Measurements from ENCODE around the gene POLN.
"Not testable (repeated sequence)": the region's sequence is repeated elsewhere in the genome, so short reads cannot be mapped to it uniquely, and the experiment has no call there.

The POLN gene

DNA sequence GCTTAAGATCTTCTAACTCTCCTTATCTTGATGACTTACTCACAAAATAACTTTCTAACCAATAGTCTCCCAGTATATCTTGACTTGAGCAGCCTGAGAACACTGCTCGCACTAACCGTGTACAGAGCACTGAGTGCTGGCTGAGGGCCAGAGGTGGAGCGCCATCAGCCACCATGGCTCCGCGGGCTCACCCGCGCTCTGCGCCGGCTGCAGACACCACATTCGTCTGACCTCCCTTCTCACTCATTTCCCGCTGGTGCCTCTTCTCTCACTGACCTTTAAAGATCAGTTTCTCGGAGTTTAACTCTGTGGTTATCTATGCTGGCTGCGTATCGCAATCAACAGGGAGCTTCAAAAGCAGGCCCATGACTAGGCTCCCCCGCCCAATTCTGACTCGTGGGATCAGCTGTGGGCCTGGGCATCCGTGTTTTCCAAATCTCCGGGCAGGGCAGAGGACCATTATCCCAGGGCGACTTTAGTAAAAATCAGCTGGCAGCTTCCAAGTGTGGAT, 78.6 kb downstream of the POLN start:
- no peak for DNase-seq (ENCODE audit: low read depth)

DNA sequence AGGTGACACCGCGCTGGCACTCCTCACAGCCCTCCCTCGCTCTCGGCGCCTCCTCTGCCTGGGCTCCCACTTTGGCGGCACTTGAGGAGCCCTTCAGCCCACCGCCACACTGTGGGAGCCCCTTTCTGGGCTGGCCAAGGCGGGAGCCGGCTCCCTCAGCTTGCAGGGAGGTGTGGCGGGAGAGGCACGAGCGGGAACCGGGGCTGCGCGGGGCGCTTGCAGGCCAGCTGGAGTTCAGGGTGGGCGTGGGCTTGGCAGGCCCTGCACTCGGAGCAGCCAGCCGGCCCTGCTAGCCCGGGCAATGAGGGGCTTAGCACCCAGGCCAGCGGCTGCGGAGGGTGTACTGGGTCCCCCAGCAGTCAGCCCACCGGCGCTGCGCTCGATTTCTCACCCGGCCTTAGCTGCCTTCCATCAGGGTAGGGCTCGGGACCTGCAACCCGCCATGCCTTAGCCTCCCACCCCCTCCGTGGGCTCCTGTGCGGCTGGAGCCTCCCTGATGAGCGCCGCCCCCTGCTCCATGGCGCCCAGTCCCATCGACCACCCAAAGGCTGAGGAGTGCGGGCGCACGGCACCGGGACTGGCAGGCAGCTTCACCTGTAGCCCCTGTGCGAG, 80.7 kb downstream of the POLN start:
- DNase-seq (ENCODE audit: low read depth), result not testable (repeated sequence)

DNA sequence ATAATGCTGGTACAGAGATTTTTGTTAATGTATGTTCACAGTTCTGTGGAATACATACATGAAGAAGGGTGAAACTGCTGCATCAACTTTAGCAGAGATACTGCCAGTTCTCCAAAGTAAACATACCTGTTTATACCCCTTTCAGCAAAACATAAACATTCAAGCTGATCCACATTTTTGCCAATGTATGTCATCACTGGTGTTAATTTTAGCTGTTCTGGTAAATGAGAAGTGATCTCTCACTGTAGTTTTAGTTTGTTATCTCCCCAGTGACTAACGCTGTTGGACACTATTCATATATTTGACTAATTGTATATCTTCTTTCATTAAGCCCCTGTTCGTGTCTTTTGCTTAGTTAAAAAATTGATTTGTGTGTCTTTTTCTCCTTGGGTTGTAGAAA, 82.0 kb downstream of the POLN start:
- DNase-seq (ENCODE audit: low read depth), result no peak

DNA sequence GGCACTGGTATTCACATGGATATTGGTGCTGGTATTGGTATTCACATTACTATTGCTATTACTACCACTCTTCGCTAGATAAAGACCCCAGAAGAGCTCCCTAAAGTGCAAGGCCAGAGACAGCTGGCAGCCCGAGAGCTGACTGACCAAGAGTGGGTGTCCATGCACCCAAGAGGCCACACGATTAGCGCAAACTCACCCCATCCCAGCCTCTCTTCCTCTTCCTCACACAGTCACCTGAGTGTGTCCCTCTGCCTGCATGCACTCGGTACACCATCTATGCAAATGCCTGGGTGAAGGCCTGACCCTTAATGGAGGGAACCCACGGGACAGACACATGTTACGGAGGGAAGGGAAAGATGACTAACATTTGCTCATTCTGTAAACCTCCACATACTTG, 86.7 kb downstream of the POLN start:
- no peak for DNase-seq (ENCODE audit: low read depth)

DNA sequence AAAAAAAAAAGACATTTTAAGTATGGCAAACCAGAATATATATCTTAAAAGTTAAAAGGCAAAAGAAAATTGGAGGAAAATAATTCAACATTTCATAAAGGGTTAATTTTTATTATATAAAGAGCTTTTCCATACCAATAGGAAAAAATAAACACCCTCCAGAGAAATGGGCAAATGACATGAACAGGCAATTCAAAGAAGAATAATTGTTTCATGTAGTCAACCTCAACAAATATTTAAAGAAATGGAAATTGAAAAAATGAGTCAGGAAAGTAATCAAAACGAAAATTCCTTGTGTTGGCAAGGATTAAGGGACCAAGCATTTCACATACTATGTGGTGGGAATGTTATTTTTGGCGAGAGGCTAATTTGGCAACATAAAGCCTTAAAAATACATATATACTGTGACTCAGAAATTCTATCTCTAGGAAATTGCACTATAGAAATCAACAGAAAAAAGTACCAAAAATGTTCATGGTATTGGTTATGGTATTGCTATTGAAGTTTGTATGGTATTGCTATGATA, 87.6 kb downstream of the POLN start:
- DNase-seq (ENCODE audit: low read depth), result no peak

DNA sequence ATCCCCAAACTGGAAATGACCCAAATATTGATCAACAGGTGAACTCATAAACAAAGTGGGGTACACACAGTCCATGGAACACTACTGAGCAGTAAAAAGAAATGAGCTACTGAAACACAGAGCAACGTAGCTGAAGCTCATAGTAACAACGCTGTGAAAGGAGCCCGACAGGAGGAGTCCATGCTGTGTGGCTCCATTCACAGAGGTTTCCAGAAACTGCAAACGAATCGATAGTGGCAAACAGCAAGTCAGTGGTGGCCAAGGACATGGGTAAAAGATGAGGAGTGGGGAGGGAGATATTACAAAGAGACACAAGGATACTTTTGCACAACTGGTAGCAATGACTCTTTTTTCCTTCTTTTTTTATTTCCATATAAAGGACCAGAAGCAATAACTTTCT, 90.4 kb downstream of the POLN start:
- no peak for DNase-seq (ENCODE audit: low read depth)

DNA sequence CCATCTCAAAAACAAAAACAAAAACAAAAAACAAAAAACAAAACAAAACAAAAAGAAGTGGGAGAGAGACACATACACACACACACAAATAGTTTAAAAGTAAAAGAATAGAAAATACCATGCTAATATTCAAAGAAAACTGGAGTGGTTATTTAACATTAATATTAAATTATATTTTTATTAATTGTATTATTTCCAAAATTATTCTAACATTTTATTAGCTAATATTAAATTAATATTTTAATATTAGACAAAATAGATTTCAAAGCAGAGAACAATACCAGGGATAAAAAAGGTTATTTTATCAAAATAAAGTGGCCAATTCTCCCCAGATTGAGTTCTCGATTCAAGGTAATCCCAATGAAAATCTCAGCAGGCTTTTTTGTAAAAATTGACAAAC, 91.8 kb downstream of the POLN start:
- no peak for DNase-seq (ENCODE audit: low read depth)

DNA sequence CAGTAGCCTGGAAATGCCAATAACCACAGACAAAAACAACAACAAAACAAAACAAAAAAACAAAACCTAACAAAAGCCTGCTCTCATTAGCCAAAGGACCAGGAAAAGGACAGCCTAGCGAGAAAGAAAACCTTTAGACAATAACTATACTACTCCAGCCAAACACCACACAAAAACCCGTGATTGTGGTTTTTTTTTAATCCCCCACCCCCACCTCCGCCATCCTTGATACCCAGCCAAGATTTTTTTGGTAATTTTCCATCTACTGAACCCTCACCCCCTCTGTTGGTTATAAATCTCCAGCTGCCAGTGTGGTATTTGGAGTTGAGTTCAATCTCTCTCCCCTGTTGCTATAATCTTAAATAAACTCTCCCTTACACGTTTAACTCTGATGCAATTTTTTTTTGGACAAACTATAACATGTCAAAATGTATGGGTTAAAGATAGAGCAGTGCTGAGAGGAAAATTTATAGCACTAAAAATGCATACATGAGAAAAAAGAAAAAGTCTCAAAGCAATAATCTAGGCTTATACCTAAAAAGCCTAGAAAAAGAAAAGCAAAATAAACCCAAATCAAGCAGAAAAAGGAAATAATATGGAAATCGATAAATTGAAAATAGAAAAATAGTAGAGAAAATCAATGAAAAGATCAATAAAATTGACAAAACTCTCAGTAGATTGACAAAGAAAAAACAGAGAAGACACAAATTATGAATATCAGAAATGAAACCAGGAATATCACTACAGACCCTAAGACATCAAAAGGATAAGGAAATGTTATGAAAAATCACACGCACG, 99.1 kb downstream of the POLN start:
- DNase-seq (ENCODE audit: low read depth), result no peak

DNA sequence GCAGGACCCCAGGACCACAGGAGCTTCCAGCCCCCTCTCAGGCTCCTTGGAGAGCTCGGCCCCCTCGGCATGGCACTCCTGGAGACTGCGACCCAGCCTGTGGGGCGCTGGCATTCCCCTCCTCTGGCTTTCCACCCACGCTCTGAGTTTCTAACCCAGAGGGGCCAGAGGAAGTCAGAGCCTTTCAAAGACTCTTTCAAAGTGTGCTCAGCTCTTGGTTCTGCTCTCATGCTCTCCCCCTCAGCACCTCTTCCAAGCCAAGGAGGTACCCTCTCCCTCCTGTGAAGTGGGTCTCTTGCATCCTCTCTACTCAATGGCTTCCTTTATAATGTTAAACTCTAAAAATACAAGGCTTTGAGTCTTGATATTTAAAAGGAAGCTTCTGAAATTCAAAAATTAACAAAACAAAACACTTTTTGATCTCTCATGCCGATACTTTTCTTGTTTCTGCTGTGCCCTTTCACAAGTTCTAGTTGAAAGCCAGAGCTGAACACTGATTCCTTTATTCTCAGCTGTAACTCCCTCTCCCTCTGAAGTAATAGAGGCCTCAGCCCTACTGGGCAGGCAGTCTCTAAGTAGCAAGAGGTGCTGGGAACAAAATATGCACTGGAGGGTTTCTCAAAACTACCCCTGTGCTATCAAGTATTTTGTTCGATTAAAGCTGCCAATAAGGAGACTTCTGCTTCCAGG, 100.0 kb downstream of the POLN start:
- no peak for DNase-seq (ENCODE audit: low read depth)

DNA sequence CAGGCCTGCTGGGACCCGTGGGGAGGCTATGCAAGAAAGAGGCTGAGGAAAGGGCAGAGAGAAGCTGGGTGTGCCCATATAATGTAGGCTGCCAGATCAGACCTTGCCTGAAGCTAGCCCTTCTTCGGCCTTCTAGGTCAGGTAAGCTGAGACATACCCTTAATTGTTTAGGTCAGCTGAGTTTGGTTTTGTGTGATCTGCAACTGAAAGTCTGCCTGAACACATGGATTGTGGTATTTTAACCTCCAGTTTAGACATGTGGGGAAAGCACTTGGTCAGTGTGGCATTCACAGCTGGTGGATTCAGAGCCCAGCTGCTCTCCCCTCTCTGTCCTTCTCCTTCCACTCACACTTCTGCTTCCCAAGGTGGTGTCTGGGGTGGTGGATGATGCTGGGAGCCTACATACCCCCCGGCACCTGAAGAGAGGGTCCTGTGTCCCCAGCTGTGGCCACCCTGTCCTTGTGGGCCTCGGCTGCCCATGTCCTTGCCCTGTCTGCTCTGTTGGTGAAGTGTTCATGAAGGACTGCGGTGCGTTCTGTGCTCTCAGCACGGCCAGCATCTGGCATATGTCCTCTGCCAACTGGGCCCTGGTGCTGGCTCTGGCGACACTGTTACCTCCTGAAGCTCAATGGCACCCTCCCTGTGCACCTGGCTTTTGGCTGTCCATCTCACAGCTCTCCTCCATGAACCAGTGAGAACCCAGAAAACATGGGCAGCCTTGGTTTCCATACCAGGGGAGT, 100.7 kb downstream of the POLN start:
- DNase-seq (ENCODE audit: low read depth), result no peak

DNA sequence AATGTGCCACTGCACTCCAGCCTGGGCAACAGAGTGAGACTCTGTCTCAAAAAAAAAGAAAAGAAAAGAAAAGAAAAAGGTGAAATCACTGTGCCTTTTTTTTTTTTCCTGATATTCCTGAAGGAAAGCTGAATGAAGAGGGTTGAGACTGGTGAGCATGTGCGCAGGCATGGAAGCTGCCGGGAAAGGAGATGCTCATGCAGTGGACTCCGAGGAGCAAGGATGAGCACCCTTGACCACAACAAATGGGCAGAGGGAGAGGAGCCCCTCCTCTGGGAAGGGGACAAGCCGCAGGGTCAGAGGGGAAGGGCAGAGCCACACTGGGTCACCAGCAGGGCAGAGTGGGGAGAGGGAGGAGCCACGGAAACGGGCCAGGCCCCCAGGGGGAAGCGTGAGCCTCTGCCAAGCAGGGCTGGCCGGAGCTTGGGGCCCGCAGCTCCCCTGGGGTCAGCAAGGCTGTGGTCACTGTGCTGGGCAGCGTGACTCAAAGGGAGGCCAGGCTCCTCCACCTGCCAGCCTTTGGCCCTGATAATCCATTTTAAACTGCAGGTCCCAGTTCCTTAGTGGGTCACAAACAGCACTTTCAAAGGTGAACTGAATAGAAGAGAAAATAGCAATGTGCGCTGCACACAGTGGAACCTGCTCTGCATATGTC, 102.9 kb downstream of the POLN start:
- no peak for DNase-seq (ENCODE audit: low read depth)

DNA sequence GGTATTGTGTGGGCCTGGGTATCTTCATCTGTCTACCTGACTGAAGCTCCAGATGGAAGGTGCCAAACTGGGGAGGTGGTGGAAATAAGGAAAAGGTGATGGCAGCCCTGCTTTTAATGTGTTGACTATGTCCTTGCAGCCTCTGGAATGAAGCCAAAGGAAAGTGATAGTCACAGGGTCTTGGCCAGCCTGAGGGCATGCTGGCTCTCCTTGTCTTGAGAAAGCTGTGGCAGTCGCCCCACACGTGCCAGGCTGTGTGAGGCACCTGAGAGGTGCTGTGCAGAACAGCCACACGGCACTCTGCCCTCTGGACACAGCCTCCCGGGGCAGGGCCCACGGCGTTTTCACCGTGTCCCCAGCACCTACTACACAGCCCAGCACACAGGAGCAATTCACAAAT, 105.2 kb downstream of the POLN start:
- no peak for DNase-seq (ENCODE audit: low read depth)

DNA sequence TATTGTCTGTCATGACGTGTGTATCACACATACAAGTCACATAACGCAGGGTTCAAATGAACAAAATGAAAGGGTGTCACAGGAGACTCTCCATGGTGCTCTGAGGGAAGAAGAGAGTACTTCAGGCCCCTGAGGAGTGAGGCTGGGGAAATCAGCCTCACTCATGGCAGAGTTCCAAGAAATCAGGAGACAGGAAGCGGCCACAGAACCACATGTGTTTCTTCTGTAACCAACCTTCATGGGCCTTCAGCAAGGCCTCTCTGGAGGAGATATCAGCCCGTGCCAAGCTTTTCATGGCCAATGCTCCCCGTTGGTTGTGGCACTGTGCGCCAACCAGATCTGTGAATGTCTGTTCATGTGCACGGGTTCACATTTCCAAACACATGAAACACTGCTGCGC, 106.8 kb downstream of the POLN start:
- DNase-seq (ENCODE audit: low read depth), result peak; percentile 2

DNA sequence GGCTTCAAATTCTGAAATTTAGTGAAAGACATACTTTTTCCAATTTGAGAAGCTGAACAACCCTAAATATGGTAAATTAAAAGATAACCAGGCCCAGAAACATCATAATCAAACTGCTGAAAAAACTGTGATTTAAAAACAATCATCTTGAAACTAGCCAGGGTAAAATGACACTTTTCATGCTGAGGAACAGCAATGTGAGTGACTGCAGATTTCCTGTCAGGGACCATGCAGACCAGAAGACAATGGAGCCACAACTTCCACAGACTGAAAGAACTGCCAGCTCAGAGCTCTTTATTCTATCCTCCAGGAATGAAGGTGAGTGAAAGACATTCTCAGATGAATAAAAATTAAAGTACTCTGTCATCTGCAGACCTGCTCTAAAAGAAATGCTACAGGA, 109.5 kb downstream of the POLN start:
- DNase-seq (ENCODE audit: low read depth), result no peak

DNA sequence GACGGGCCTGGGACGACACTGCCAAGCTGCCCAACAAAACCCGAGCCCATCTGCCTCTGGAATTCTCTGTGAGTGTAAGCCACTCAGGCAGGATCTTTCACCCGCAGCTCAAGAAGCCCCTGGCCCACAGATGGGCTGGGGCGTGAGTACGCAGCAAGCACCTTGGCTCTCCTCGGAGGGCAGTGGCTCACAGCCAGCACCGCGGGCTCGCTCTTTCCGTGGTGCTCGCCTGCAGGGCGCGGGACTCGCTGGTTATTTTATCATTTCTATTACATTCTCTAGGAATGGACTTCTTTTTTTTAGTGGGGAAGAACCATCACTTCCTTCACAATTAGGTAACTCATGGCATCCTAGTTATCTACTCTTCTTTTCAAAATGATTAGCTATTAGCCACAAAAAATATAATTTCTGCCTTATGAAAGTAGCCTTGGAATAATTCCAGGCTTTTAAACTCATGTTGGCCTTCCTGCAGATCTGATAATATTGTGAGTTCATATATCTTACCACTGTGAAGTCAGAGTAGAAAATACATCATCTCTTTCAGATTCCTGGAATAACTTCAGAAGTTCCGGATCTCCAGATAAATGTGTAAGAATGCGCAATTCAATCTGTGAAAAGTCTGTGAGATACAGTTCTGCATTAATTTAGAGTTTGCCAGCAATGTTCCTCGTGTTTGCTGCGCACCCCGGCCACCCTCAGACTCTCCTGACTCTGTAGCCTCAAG, 114.2 kb downstream of the POLN start:
- DNase-seq (ENCODE audit: low read depth), result no peak

DNA sequence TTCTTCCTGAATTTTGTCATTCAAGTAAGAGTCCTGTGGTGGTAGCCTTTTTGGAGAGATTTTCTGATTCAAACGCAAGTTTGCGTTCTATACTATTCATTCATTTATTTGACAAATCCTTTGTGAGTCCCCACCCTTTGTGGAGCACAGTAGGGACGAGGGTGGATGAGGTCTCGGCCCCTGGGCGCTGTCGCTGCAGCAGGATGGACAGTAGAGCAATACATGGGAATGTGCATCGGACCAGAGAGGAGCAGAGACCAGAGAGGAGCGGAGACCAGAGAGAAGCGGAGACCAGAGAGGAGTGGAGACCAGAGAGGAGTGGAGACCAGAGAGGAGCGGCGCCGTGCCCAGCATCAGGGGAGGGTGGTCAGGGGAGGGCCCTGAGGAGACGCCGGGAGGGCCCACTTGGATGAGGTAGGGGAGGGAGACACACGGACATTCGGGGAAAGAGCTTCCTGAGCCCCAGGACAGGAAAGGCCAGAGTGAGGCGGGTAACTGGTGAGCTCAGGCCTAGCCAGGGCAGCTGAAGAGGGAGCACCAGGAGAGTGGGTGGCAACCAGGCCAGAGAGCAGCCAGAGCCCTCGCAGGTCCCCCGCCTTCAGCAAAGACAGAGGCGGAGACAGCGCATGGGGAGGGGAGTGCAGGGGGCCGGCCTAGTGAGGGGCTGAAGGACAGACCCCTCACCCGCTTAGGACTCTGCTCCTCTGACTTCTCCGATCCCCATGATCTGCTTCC, 115.4 kb downstream of the POLN start:
- DNase-seq (ENCODE audit: low read depth), result no peak

DNA sequence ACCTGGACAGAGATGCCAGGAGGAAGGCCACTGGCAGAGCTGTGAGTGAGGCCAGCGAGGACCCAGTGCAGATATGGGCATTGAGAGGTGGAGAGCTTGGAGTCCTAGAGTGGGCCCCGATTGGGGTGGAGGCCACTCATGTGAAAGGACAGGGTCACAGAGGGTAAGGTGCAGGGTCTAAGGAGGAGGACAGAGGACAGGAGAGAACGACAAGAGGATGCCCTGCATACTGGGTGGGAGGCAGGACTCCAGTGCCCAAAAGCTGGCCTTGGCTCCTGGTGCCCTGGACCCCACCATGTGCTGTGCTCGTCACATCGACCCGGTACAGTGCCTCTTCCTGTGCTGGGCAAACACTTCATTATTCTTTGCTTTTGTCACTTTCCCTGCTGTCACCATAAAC, 116.1 kb downstream of the POLN start:
- no peak for DNase-seq (ENCODE audit: low read depth)

DNA sequence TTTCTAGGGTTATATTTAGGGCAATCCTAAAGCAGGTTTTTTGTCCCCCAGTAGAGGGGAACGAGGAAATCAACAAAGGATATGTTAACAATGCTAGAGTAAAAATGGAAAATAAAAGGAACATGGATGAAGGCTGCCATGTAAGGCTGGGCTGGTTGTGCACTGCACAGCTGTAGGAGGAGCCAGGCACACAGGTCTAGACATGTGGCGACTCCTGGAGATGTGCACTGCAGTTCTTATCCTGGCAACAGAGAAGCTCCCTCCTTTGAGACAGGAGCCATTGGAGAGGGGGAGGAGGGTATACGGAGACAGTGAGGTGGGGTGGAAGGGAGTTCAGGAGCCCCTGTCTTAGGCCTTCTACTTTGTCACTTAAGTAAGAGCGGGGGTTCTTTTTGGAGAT, 116.9 kb downstream of the POLN start:
- no peak for DNase-seq (ENCODE audit: low read depth)

DNA sequence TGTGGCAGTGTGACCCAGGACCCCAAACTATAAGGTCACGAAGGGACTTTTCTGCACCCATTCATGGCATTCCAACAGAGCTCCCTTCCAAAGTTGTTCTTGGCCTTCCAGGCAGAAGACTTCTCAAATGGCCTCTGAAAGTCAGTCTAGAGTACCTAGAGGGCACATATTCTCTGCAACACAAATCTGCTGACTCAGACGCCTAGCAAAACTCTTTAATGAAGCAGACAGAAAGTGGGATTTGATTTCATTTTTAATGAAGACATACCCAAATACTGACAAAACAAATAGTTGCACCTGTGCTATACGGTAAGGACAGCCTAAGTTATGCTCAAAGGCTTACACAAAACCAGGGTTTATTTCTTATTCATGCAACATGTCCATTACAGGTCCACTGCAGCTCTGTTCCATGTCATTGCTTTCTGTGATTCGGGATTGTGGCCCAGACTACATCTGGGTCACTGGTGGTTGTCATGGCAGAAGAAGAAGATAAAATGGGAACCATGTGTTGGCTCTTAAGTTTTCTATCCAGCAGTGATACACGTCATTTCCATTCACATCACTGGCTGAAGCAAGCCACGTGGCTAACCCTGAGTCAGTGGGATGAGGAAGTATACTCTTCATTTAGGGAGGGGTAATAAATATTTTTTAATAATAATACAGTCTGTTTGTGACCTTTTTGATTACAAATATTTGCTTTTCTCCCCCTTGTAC, 125.1 kb downstream of the POLN start:
- no peak for DNase-seq (ENCODE audit: low read depth)

DNA sequence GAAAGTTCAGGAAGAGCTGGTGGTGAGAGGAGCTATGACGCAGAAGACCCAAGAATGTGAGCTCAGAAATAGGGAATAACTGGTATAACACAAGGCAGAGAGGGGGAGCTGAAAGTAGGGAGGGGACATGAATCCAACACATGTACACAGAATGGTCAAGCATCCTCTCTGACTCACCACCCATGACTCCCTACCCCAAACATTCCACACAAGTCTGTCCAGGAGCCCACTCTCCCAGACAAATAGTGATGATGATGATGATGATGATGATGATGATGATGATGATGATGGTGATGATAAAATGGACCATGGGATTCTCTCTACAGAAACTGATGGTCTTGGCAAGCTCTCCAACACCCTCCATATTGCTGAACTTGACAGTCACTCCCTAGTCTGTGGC, 136.4 kb downstream of the POLN start:
- no peak for DNase-seq (ENCODE audit: low read depth)
